HG02884 (cell line): ENCODE results near the gene SLC34A1.
"Not testable (repeated sequence)": the region's sequence is repeated elsewhere in the genome, so short reads cannot be mapped to it uniquely, and the experiment has no call there.

ENCODE experiments used
- ATAC-seq: cut with Tn5 transposase; IDR thresholded peaks from one replicate; pipeline ENCODE4 v1.9.1; 2021; ENCODE audit warnings: mild to moderate bottlenecking, moderate library complexity; ENCODE audit not compliant: unreplicated experiment

SLC34A1 gene

GRCh38 chr5:177405312-177405711 is 21.1 kb downstream of the SLC34A1 start:
- no peak for ATAC-seq

- no peak for ATAC-seq
These were observed 21.6 kb downstream of the SLC34A1 start for GRCh38 chr5:177405805-177406204.

- no peak for ATAC-seq
These were observed 25.0 kb downstream of the SLC34A1 start, which contains the start of gene F12 for GRCh38 chr5:177409043-177409801. F12 (minus strand) TSS chr5:177409564; CDS start chr5:177409527, 37 bp downstream.

DNA sequence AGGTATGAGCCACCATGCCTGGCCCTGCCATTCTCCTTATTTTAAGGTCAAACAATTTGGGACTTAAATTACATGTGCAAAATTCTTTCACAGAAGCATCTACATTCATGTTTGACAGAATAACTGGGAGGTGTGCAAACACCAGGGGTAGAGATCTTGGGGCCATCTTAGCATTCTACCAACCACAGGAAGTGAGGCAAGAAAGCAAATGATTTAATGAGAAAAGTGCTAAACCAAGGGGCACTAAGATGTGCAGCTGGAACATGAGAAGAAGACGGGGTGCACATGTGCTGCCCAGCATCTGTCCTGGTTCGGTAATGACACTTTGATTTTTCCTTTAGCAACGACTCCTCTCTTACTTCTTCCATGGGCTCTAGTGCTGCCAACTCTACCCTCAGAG is 26.3 kb downstream of the SLC34A1 start:
- no peak for ATAC-seq

- peak; percentile 54 for ATAC-seq
These were observed 28.5 kb downstream of the SLC34A1 start for GRCh38 chr5:177412603-177413233.

DNA sequence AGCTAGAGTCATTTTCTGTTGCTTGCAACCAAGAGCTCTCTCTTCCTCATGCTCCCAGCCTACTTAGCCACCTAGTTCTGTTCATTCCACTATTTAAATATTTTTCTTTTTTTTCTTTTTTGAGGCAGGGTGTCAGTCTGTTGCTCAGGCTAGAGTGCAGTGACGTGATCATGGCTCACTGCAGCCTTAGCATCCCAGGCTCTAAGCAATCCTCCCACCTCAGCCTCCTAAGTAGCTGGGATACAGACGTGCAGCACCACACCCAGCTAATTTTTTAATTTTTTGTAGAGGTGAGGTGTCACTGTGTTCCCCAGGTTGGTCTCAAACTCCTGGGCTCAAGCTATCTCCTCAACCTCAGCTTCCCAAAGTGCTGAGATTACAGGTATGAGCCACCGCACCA is 30.2 kb downstream of the SLC34A1 start:
- no peak for ATAC-seq

- not testable (repeated sequence) for ATAC-seq
These were observed 32.8 kb downstream of the SLC34A1 start for GRCh38 chr5:177417081-177417480.

DNA sequence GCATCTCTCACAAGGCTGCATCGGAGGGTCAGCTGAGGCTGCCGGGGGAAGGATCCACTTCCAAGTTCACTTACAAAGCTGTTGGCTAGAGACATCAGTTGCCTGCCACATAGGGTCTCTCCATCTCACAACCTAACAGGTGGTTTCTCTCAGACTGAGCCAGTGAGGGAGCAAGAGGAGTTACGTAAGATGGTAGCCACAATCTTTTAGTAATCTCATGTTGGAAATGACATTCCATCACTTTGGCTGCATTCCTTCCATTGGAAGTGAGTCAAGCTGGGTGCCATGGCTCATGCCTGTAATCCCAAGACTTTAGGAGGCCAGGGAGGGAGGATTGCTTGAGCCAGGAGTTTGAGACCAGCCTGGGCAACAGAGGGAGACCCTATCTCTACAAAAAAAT is 34.8 kb downstream of the SLC34A1 start:
- no peak for ATAC-seq

DNA sequence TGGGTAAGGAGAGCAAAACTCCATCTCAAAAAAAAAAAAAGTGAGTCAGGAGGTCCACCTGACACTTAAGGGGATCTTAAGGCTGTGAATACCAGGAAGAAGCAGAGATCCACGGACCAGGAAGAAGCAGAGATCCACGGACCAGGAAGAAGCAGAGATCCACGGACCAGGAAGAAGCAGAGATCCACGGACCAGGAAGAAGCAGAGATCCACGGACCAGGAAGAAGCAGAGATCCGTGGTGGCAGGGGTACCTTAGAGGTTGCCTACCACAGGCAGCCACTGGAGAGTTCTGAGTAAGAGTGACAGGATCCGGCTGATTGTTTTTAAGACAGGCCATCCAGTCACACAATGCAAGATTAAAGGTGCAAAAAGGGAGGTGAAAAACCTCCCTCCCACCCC is 36.2 kb downstream of the SLC34A1 start:
- ATAC-seq, result not testable (repeated sequence)

GRCh38 chr5:177421062-177421798 is 37.0 kb downstream of the SLC34A1 start:
- no peak for ATAC-seq

DNA sequence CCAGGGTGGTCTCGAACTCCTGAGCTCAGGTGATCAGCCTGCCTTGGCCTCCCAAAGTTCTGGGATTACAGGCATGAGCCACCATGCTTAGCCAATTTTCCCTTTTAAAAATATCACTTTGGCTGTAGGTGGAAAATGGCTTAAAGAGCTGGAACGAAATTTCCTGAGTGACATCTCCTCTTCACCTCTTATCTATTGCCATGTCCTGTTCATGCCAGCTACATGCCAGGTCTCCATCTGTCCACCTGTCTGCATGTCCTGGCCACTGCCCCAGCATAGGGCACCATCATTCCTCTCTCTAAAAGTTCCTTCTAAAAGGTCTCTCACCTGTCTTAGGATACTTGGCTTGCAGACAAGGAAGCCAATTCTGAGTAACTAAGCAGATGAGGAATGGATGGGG is 39.4 kb downstream of the SLC34A1 start:
- ATAC-seq, result no peak

DNA sequence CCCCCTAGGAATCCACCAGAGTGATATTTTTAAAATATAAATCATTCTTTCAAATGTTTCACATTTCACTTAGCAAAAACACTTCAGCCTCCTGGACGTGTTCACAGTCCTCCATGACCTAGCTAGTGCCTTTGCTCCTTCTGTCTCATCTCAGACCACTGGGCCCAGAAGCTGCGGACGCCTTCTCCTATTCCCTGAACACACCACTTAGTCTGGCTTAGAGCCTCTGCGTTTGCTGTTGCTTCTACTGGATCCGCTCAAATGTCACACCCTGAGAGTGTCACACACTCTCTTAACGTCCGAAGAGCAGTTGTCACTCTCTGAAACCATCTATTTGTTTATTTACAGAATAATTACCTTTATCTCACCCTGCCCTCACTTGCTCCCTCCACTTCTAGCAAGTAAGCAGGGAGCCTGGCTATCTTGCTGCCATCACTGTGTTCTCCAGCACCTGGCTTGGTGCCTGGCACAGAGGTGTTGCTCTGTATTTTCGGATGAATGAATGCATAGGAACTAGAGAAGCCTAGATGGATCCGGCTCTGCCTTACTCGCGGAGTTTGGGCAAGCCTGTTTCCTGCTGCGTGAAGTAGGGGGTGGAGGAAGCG is 41.1 kb downstream of the SLC34A1 start:
- no peak for ATAC-seq

GRCh38 chr5:177425801-177426565 is 41.7 kb downstream of the SLC34A1 start:
- peak; percentile 74 for ATAC-seq

GRCh38 chr5:177426566-177427210 is 42.5 kb downstream of the SLC34A1 start, which contains the start of gene GRK6:
GRK6 (plus strand) TSS chr5:177426676; CDS start chr5:177426846, 170 bp downstream.
- peak; percentile 7 for ATAC-seq

- no peak for ATAC-seq
These were observed 43.1 kb downstream of the SLC34A1 start for GRCh38 chr5:177427211-177427822.

DNA sequence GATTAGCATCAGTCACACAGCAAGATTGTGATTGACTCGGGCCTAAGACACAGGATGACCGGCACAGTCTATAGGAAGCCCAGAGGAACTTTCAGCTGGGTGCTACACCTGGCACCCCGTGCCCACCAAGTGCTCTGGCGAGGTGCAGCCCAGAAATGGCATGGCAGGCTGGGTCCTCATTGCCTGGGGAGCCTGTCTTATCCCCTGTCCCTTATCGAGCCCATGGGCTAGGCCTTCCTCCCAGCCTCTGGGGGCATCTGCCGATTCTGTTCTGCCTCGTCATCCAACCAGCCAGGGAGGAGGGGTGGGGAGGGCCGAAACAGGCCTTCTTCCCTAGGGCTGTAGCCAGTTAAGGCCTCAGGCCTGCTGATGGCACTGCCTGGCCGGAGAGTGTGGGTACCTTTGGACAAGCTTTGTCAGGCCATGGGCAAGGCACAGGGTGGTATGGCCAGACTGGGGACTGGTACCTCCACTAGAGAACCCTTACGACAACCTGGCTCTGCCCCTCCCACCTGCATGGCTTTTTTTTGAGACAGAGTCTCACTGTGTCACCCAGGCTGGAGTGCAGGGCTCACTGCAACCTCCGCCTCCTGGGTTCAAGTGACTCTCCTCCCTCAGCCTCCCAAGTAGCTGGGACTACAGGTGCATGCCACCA is 43.8 kb downstream of the SLC34A1 start:
- no peak for ATAC-seq

- ATAC-seq, result no peak
These were observed 44.5 kb downstream of the SLC34A1 start for GRCh38 chr5:177428574-177429217.

GRCh38 chr5:177429248-177430040 is 45.2 kb downstream of the SLC34A1 start:
- ATAC-seq, result no peak
